K562 (cell line): ENCODE data around the gene CRKL. TPM values are rescaled to one million over a fixed set of nuclear protein-coding genes. Genes with fewer than 3 reads are reported as not detected.

ENCODE experiments used
- AFF4 ChIP-seq: sonication (generic); formaldehyde crosslinking; IDR thresholded peaks from 2 replicates; pipeline ENCODE4 v1.8.0; 2023; ENCODE audit warnings: mild to moderate bottlenecking, missing genetic modification reagents
- CBX3 ChIP-seq, 2 experiments: IDR thresholded peaks; 1 replicate in 1 of 2; 2 replicates in 1 of 2; pipeline ENCODE4 v1.6.1; 2012; ENCODE audit warnings: inconsistent platforms in 2 of 2, low read length in 2 of 2, borderline replicate concordance in 1 of 2, control low read depth in 1 of 2
- CGGBP1 ChIP-seq: fragments of 250-450 bp; sonication (Bioruptor Pico); IDR thresholded peaks from 2 replicates; pipeline ENCODE4 v1.9.0; 2021; ENCODE audit warnings: mild to moderate bottlenecking
- DIDO1 ChIP-seq: fragments of 450-650 bp; IDR thresholded peaks from 2 replicates; pipeline ENCODE4 v1.6.1; 2016; ENCODE audit warnings: low read depth, missing biosample characterization, missing genetic modification characterization
- ETV5 ChIP-seq: sonication (generic); formaldehyde crosslinking; IDR thresholded peaks from 2 replicates; pipeline ENCODE4 v1.4.0; 2020; ENCODE audit warnings: low read depth, mild to moderate bottlenecking, missing genetic modification reagents
- HDAC6 ChIP-seq: IDR thresholded peaks from 2 replicates; pipeline ENCODE4 v1.6.1; 2012; ENCODE audit warnings: low read depth, mild to moderate bottlenecking, control low read depth, inconsistent platforms, low read length, moderate library complexity
- HMG20A ChIP-seq: fragments of 450-650 bp; formaldehyde crosslinking; conservative IDR thresholded peaks from 2 replicates; pipeline ENCODE4 v1.4.0; 2020; ENCODE audit warnings: mild to moderate bottlenecking, mixed read lengths
- KLF10 ChIP-seq: fragments of 250-450 bp; sonication (Bioruptor Pico); IDR thresholded peaks from 2 replicates; pipeline ENCODE4 v1.6.1; 2021; ENCODE audit warnings: matching md5 sums
- MED1 ChIP-seq: sonication (generic); formaldehyde crosslinking; IDR thresholded peaks from 2 replicates; pipeline ENCODE4 v1.8.1; 2023; ENCODE audit warnings: missing genetic modification reagents, borderline replicate concordance
- MEIS2 ChIP-seq: fragments of 450-650 bp; IDR thresholded peaks from 2 replicates; pipeline ENCODE4 v1.6.1; 2014; ENCODE audit warnings: mild to moderate bottlenecking; ENCODE audit not compliant: partially characterized antibody
- NCOA1 ChIP-seq: fragments of 450-650 bp; IDR thresholded peaks from 2 replicates; pipeline ENCODE4 v1.6.1; 2016; ENCODE audit warnings: low read depth
- POLR2A ChIP-seq: fragments of 450-650 bp; conservative IDR thresholded peaks from 2 replicates; pipeline ENCODE4 v1.6.1; 2016
- POLR2G ChIP-seq: fragments of 200-400 bp; formaldehyde crosslinking; IDR thresholded peaks from 2 replicates; pipeline ENCODE4 v1.6.1; 2017; ENCODE audit warnings: low read depth, mild to moderate bottlenecking, antibody characterized with exemption, low read length, moderate library complexity
- RAD21 ChIP-seq, 2 experiments: fragments of 250-450 bp in 1 of 2; fragments of 450-650 bp in 1 of 2; sonication (Bioruptor Pico) in 1 of 2; formaldehyde crosslinking in 1 of 2; IDR thresholded peaks in 1 of 2; conservative IDR thresholded peaks in 1 of 2; 2 replicates each; pipeline versions ENCODE4 v1.4.0 to v1.8.0; 2020 to 2022; ENCODE audit warnings: mild to moderate bottlenecking in 2 of 2, moderate library complexity in 1 of 2
- SETDB1 ChIP-seq: IDR thresholded peaks from one replicate; pipeline ENCODE4 v1.6.1; 2012; ENCODE audit warnings: low read length, control low read depth, inconsistent platforms
- SIN3B ChIP-seq: fragments of 450-650 bp; IDR thresholded peaks from 2 replicates; pipeline ENCODE4 v1.6.1; 2017; ENCODE audit warnings: low read depth, mild to moderate bottlenecking, moderate library complexity
- SP1 ChIP-seq: sonication (generic); formaldehyde crosslinking; IDR thresholded peaks from 2 replicates; pipeline ENCODE4 v1.8.1; 2022; ENCODE audit warnings: mild to moderate bottlenecking, missing genetic modification reagents
- SUPT5H ChIP-seq: fragments of 450-650 bp; IDR thresholded peaks from 2 replicates; pipeline ENCODE4 v1.6.1; 2016
- WHSC1 ChIP-seq: IDR thresholded peaks from one replicate; pipeline ENCODE4 v1.6.1; 2012; ENCODE audit warnings: low read length, control low read depth, inconsistent platforms
- ZC3H4 ChIP-seq: sonication (generic); formaldehyde crosslinking; IDR thresholded peaks from 2 replicates; pipeline ENCODE4 v1.9.0; 2021; ENCODE audit warnings: missing genetic modification reagents, borderline replicate concordance
- ZNF609 ChIP-seq: sonication (generic); formaldehyde crosslinking; IDR thresholded peaks from 2 replicates; pipeline ENCODE4 v1.8.1; 2023; ENCODE audit warnings: missing genetic modification reagents, mild to moderate bottlenecking, borderline replicate concordance
- polyA plus RNA-seq, 8 experiments: library from polyadenylated mRNA; depleted of rRNA in 4 of 8; stranded (reverse) in 5 of 8; unstranded in 3 of 8; fragments of >200 nt; fragmentation: Nextera tagmentation in 2 of 8; fragmentation: Illumina TruSeq in 1 of 8; extraction: Ambion mirVana in 2 of 8; extraction: Trizol in 1 of 8; gene quantifications; 2 replicates each; pipeline versions ENCODE4 v1.2.1 to v1.2.3, GENCODE V29; 2011 to 2014; ENCODE audit warnings: inconsistent platforms in 1 of 8, missing spikeins in 1 of 8
- total RNA-seq, 7 experiments: library from RNA; depleted of rRNA in 6 of 7; stranded (reverse); fragments of >200 nt in 6 of 7; fragmentation: Illumina TruSeq in 2 of 7; extraction: Trizol in 2 of 7; gene quantifications; 2 replicates each; pipeline versions ENCODE4 v1.2.1 to v1.2.3, GENCODE V29; 2011 to 2021; ENCODE audit warnings: low replicate concordance in 1 of 7

CRKL gene
- total and polyA plus RNA-seq, 9 of the 15 experiments (the other 6 are each of a cell fraction or from before 2014, with no cell fraction given): 100 to 263 (median 124) TPM

GRCh38 chr22:20951932-20952380, 34.7 kb downstream of the CRKL start (continued):
- TF ChIP-seq ETV5 (CRISPR knock-in tag): peak; percentile 34; the same call in 1 of the 2 replicates
- 0 out of 2 replicates have a peak, but pooled peaks have one; percentile 6 for TF ChIP-seq SIN3B
- TF ChIP-seq HDAC6: 0 out of 2 replicates have a peak, but pooled peaks have one; percentile 63
- peak in 1 of 2 experiments; percentile 67; a peak in 1 of 3 replicates for TF ChIP-seq CBX3 (IDR thresholded peaks at IDR 0.05; ENCODE audit: borderline replicate concordance in 1 of 2, low read length in 2 of 2)
- TF ChIP-seq RAD21 (CRISPR knock-in tag; conservative IDR thresholded peaks at IDR 0.05 in 1 of 2, IDR thresholded peaks at IDR 0.05 in 1 of 2): 0 out of 4 replicates have a peak, but pooled peaks of 1 of the 2 experiments have one; percentile 3
- TF ChIP-seq MED1: 0 out of 2 replicates have a peak, but pooled peaks have one; percentile 73
- peak; percentile 95 for TF ChIP-seq WHSC1
- peak; percentile 80; the same call in 1 of the 2 replicates for TF ChIP-seq ZC3H4 (CRISPR knock-in tag)
- no peak for TF ChIP-seq DIDO1 (tag)
- TF ChIP-seq ZNF609: no peak
- 0 out of 2 replicates have a peak, but pooled peaks have one; percentile 51 for TF ChIP-seq KLF10 (CRISPR knock-in tag)
- TF ChIP-seq MEIS2: peak; percentile 43
- 0 out of 2 replicates have a peak, but pooled peaks have one; percentile 29 for TF ChIP-seq CGGBP1 (CRISPR knock-in tag)
- no peak for TF ChIP-seq AFF4 (CRISPR knock-in tag)
- TF ChIP-seq SETDB1: peak; percentile 27
- TF ChIP-seq POLR2A: peak; percentile 29; the same call in 1 of the 2 replicates
- no peak for TF ChIP-seq NCOA1
- no peak for TF ChIP-seq HMG20A (CRISPR knock-in tag)
- 0 out of 2 replicates have a peak, but pooled peaks have one; percentile 44 for TF ChIP-seq SP1 (CRISPR knock-in tag)
- 0 out of 2 replicates have a peak, but pooled peaks have one; percentile 47 for TF ChIP-seq POLR2G
- peak; percentile 34; the same call in 1 of the 2 replicates for TF ChIP-seq SUPT5H
